Epithelial cell of proximal tubule (primary cell): ENCODE results near the gene DIS3L2. TPM values are rescaled to one million over a fixed set of nuclear protein-coding genes. Genes with fewer than 3 reads are reported as not detected.

ENCODE experiments used
- DNase-seq: peaks from one replicate; pipeline ENCODE4 v3.0.0-alpha.2; 2011; ENCODE audit warnings: low read depth
- H3K4me3 ChIP-seq: 2 replicates; pipeline ENCODE4 v1.5.1; 2011; ENCODE audit warnings: low read depth, mild to moderate bottlenecking, low read length
- total RNA-seq: library from RNA; depleted of rRNA; stranded (reverse); fragments of >200 nt; gene quantifications from 2 replicates; pipeline ENCODE4 v1.2.3, GENCODE V29; 2015
- TF ChIP-seq, protein P1 (sequence below): conservative IDR thresholded peaks from 2 replicates; pipeline ENCODE4 v1.5.1; 2012; ENCODE audit warnings: low read depth, mild to moderate bottlenecking, low read length

DIS3L2 gene
- total RNA-seq, 1 donor from 2014 or later, result 31.6 TPM

DNA sequence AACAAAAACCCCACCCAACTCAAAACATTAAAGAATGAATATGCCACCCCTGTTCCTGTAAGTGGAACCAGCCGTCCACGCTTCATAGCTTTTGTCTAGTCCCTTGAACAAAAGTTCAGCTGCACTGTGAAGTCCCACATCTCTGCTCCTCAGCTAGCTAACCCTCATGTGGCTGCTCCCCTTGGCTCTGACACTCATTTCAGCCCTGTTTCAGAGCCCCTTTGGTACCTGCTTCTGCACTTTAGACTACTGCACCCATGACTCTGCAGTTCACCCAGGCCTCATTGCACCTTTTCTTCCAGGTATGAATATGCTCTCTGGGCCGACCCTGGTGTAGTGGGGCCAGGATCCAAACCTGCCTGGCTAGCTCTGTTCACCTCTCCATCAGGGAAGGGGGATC is 155.3 kb downstream of the DIS3L2 start:
- TF ChIP-seq, protein P1, sequence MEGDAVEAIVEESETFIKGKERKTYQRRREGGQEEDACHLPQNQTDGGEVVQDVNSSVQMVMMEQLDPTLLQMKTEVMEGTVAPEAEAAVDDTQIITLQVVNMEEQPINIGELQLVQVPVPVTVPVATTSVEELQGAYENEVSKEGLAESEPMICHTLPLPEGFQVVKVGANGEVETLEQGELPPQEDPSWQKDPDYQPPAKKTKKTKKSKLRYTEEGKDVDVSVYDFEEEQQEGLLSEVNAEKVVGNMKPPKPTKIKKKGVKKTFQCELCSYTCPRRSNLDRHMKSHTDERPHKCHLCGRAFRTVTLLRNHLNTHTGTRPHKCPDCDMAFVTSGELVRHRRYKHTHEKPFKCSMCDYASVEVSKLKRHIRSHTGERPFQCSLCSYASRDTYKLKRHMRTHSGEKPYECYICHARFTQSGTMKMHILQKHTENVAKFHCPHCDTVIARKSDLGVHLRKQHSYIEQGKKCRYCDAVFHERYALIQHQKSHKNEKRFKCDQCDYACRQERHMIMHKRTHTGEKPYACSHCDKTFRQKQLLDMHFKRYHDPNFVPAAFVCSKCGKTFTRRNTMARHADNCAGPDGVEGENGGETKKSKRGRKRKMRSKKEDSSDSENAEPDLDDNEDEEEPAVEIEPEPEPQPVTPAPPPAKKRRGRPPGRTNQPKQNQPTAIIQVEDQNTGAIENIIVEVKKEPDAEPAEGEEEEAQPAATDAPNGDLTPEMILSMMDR, result no peak
- no peak for DNase-seq
- H3K4me3 ChIP-seq, result no peak overlapping the region

DNA sequence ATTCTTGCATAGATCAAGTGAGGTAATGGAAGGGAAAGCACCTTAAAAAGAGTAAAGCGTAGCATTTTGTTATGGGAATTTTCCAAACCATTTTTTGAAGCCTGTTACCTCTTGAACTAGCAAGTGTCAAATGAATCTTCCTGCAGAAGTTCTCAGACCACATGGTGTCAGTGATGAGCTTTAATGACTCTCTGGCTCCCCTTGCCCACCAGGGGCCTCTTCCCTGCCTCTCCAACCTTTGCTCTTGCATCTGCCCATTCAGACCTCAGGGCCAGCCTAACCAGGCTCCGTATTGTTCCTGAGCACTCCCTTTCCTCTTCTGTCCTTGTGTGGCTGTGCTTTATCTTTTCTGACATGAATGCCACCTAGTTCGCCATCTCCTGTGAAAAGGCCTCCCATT is 155.9 kb downstream of the DIS3L2 start:
- no peak for DNase-seq
- TF ChIP-seq, protein P1, result no peak
- H3K4me3 ChIP-seq, result no peak overlapping the region

DNA sequence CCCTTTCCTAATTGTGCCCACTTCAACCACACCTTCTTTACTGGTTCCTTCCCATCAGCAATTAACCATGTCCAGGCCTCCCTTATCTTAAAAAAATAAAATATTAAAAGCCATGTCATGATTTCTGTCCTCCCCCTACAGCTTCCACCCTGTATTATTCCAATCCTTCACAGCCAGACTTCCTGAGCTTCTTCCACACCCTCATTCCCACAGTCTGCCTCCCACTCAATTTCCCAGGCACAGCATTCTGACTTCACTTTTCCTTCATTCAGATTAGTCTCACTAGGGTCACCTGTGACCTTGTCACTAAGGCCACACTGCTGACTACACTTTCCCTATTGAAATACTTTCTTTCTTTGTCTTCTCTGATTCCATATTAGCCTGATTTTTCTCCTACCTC is 159.4 kb downstream of the DIS3L2 start:
- DNase-seq, result no peak

DNA sequence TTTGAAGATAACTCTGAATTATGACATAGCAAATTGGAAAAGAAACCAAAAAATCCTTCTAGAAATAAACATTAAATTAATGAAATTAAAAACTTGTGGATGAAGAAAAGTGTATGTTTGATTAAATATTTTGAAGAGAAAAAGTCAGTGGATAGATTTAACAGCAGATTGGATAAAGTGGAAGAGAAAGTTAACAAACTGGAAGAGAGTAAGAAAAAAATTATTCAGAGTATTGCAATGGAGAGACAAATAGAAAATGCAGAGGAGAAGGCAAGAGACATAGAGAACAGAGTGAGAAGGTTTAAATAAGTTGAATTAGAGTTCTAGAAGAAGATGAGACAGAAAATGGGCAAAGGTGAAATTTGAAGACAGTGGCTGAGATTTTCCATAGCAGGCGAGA is 162.8 kb downstream of the DIS3L2 start:
- H3K4me3 ChIP-seq, result no peak overlapping the region
- TF ChIP-seq, protein P1, result no peak
- no peak for DNase-seq

More for the DNA sequence above, 159.4 kb downstream of the DIS3L2 start:
- H3K4me3 ChIP-seq, result no peak overlapping the region
- TF ChIP-seq, protein P1, result no peak

DNA sequence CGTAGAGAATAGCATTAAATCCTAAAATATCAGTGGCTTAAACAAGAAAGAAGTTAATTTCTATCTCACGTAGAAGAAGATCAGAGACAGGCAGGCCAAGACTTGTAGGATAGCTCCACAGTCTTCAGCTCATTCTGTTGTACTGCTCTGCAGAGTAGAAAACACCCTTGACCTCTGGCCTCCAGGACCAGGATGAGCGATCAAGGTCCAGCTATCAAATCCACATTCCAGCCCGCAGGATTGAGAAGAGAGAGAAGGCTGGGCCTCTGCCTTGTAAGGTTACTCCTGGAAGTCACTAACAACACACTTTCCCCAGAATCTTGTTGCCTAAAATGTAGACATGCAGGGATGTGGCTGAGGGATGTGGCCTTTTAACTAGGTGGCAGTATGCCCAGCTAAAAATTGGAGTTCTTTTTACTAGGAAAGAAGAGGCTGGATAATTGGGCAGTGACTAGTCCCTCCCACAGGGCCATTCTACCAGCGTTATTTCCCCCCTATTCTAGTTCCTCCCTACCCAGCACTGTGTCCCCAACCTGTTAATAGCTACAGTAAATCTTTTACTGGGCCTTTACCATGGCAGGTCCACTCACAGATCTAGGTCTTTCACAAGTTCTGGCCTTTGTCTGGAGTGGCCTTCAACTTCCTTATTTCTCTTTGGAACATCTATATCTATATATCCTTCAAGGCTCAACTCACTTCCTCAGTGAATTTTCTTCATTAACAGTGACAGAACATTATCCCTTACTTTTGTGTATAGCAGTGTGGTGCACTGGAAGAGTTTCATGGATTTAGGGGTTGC is 165.0 kb downstream of the DIS3L2 start:
- H3K4me3 ChIP-seq, result no peak overlapping the region
- TF ChIP-seq, protein P1, result no peak
- DNase-seq, result no peak

DNA sequence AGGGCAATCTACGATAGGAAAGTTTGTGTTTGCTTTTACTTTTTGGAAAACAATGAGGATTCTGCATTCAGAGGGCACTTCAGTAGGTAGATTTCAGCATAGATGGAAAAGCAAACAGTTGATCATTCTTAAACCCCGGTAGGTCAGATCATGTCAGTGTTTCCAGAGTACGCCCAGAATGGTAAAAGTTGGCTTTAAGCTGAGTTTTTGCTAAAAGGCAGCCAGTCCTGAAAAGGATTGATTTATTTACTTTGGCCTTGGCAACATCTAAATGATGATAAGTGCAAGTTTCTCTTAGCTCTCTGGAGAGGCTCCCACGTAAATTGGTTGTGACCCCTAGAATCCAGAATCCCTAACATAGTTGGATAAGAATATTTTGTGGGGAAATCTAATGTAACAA is 168.0 kb downstream of the DIS3L2 start:
- TF ChIP-seq, protein P1, result no peak
- no peak for DNase-seq

DNA sequence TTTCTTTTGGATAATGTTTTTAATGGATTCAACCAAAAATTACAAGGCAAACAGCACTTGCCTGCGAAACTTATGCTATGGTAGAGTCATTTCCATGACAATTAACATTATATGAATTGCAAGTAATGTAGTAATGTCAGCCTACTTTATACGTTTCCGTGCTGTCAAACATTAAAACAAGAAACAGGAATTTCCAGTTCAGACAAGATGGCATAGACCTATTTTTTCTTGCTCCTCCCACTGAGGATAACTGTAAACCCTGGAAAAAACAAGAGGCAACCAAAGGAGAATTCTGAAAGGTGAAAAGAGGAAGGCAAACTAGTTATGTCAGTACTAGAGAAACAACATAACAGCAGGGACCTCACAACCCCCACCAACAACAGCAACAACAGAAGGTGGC is 170.7 kb downstream of the DIS3L2 start:
- DNase-seq, result no peak
- TF ChIP-seq, protein P1, result no peak
- H3K4me3 ChIP-seq, result no peak overlapping the region

More for the DNA sequence above, 168.0 kb downstream of the DIS3L2 start:
- no peak overlapping the region for H3K4me3 ChIP-seq
